ENCODE results near the gene ATP8B3.
A peak's percentile ranks its signal among the peaks of the same experiment; 100 is the strongest.

The ATP8B3 gene

DNA sequence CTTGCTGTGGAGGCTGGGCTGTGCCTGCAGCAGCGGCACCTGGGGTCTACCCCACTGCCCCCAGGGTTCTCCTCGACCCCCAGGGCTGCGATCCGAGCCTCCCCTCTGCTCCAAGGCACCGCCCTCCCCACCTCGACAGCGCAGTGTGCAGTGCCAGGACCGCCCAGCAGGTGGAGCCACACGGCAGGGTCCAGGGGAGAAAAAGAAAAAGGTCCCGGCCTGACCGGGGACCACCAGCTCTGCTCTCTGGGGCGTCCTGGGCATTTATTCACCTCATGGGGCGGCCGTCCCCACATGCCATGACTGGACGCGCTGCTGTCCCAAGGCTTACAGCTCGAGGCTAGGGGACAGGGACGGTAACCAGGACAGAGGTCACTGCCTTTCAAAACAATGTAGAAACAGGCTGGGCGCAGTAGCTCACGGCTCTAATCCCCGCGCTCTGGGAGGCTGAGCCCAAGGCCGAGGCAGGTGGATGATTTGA, 25.6 kb upstream of the ATP8B3 start:
- CTCF ChIA-PET, result interaction anchor here (0.5 to 5.3 kb wide), 26 partner anchors 9 to 314 kb away, joined by 3 to 53 read pairs (median 4); partner anchors contain the start of gene REXO1
- H3K4me1 ChIP-seq (ENCODE audit: control insufficient read depth, insufficient read depth, low read length), result no peaks in the 10 kb centered on the region
- no peak overlapping the region for H3K27ac ChIP-seq (ENCODE audit: extremely low read depth, low read depth, low read length)
- no peaks in the 10 kb centered on the region for H3K9me3 ChIP-seq (ENCODE audit: control insufficient read depth, insufficient read depth, low read depth, low read length)
- POLR2A ChIA-PET, result interaction anchor here (0.7 to 1.9 kb wide), 5 partner anchors 9 to 444 kb away, joined by 3 to 5 read pairs (median 5); no protein-coding TSS in a partner anchor
- TF ChIP-seq ZNF600 (tag by site-specific recombination; IDR thresholded peaks at IDR 0.05), result no peak
- no peak for TF ChIP-seq REPIN1 (tag by site-specific recombination; IDR thresholded peaks at IDR 0.05; ENCODE audit: low read depth)
- TF ChIP-seq ZNF223 (tag by site-specific recombination; IDR thresholded peaks at IDR 0.05), result 0 out of 2 replicates have a peak, but pooled peaks have one; percentile 29
- TF ChIP-seq ZIC2 (tag by site-specific recombination; IDR thresholded peaks at IDR 0.05), result peak; percentile 60
- TF ChIP-seq, protein P1, sequence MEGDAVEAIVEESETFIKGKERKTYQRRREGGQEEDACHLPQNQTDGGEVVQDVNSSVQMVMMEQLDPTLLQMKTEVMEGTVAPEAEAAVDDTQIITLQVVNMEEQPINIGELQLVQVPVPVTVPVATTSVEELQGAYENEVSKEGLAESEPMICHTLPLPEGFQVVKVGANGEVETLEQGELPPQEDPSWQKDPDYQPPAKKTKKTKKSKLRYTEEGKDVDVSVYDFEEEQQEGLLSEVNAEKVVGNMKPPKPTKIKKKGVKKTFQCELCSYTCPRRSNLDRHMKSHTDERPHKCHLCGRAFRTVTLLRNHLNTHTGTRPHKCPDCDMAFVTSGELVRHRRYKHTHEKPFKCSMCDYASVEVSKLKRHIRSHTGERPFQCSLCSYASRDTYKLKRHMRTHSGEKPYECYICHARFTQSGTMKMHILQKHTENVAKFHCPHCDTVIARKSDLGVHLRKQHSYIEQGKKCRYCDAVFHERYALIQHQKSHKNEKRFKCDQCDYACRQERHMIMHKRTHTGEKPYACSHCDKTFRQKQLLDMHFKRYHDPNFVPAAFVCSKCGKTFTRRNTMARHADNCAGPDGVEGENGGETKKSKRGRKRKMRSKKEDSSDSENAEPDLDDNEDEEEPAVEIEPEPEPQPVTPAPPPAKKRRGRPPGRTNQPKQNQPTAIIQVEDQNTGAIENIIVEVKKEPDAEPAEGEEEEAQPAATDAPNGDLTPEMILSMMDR (tag by site-specific recombination; IDR thresholded peaks at IDR 0.05), result peak; percentile 80
- peak; percentile 92 for TF ChIP-seq ZSCAN16 (tag by site-specific recombination; IDR thresholded peaks at IDR 0.05)
- TF ChIP-seq, protein P2, sequence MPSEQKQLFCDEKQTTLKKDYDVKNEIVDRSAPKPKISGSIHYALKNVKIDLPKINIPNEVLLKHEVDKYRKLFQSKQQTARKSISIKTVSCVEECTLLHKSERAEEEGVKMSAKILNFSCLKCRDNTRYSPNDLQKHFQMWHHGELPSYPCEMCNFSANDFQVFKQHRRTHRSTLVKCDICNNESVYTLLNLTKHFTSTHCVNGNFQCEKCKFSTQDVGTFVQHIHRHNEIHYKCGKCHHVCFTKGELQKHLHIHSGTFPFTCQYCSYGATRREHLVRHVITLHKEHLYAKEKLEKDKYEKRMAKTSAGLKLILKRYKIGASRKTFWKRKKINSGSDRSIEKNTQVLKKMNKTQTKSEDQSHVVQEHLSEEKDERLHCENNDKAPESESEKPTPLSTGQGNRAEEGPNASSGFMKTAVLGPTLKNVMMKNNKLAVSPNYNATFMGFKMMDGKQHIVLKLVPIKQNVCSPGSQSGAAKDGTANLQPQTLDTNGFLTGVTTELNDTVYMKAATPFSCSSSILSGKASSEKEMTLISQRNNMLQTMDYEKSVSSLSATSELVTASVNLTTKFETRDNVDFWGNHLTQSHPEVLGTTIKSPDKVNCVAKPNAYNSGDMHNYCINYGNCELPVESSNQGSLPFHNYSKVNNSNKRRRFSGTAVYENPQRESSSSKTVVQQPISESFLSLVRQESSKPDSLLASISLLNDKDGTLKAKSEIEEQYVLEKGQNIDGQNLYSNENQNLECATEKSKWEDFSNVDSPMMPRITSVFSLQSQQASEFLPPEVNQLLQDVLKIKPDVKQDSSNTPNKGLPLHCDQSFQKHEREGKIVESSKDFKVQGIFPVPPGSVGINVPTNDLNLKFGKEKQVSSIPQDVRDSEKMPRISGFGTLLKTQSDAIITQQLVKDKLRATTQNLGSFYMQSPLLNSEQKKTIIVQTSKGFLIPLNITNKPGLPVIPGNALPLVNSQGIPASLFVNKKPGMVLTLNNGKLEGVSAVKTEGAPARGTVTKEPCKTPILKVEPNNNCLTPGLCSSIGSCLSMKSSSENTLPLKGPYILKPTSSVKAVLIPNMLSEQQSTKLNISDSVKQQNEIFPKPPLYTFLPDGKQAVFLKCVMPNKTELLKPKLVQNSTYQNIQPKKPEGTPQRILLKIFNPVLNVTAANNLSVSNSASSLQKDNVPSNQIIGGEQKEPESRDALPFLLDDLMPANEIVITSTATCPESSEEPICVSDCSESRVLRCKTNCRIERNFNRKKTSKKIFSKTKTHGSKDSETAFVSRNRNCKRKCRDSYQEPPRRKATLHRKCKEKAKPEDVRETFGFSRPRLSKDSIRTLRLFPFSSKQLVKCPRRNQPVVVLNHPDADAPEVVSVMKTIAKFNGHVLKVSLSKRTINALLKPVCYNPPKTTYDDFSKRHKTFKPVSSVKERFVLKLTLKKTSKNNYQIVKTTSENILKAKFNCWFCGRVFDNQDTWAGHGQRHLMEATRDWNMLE (tag by site-specific recombination; conservative IDR thresholded peaks at IDR 0.05; ENCODE audit: low read depth), result no peak
- TF ChIP-seq, protein P3, sequence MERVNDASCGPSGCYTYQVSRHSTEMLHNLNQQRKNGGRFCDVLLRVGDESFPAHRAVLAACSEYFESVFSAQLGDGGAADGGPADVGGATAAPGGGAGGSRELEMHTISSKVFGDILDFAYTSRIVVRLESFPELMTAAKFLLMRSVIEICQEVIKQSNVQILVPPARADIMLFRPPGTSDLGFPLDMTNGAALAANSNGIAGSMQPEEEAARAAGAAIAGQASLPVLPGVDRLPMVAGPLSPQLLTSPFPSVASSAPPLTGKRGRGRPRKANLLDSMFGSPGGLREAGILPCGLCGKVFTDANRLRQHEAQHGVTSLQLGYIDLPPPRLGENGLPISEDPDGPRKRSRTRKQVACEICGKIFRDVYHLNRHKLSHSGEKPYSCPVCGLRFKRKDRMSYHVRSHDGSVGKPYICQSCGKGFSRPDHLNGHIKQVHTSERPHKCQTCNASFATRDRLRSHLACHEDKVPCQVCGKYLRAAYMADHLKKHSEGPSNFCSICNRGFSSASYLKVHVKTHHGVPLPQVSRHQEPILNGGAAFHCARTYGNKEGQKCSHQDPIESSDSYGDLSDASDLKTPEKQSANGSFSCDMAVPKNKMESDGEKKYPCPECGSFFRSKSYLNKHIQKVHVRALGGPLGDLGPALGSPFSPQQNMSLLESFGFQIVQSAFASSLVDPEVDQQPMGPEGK (tag by site-specific recombination; IDR thresholded peaks at IDR 0.05), result 0 out of 2 replicates have a peak, but pooled peaks have one; percentile 34
- TF ChIP-seq ZNF324 (tag by site-specific recombination; IDR thresholded peaks at IDR 0.05), result no peak
- TF ChIP-seq, protein P4, sequence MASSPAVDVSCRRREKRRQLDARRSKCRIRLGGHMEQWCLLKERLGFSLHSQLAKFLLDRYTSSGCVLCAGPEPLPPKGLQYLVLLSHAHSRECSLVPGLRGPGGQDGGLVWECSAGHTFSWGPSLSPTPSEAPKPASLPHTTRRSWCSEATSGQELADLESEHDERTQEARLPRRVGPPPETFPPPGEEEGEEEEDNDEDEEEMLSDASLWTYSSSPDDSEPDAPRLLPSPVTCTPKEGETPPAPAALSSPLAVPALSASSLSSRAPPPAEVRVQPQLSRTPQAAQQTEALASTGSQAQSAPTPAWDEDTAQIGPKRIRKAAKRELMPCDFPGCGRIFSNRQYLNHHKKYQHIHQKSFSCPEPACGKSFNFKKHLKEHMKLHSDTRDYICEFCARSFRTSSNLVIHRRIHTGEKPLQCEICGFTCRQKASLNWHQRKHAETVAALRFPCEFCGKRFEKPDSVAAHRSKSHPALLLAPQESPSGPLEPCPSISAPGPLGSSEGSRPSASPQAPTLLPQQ (tag by site-specific recombination; IDR thresholded peaks at IDR 0.05), result 0 out of 2 replicates have a peak, but pooled peaks have one; percentile 30
- no peak for TF ChIP-seq ZNF23 (tag by site-specific recombination; IDR thresholded peaks at IDR 0.05; ENCODE audit: borderline replicate concordance)
- TF ChIP-seq ZBTB20 (tag by site-specific recombination; IDR thresholded peaks at IDR 0.05), result no peak
- TF ChIP-seq KLF9 (tag by site-specific recombination; IDR thresholded peaks at IDR 0.05; ENCODE audit: low read depth), result 0 out of 2 replicates have a peak, but pooled peaks have one; percentile 11
- peak; percentile 78 for TF ChIP-seq GLIS1 (tag by site-specific recombination; IDR thresholded peaks at IDR 0.05)
- TF ChIP-seq, protein P5, sequence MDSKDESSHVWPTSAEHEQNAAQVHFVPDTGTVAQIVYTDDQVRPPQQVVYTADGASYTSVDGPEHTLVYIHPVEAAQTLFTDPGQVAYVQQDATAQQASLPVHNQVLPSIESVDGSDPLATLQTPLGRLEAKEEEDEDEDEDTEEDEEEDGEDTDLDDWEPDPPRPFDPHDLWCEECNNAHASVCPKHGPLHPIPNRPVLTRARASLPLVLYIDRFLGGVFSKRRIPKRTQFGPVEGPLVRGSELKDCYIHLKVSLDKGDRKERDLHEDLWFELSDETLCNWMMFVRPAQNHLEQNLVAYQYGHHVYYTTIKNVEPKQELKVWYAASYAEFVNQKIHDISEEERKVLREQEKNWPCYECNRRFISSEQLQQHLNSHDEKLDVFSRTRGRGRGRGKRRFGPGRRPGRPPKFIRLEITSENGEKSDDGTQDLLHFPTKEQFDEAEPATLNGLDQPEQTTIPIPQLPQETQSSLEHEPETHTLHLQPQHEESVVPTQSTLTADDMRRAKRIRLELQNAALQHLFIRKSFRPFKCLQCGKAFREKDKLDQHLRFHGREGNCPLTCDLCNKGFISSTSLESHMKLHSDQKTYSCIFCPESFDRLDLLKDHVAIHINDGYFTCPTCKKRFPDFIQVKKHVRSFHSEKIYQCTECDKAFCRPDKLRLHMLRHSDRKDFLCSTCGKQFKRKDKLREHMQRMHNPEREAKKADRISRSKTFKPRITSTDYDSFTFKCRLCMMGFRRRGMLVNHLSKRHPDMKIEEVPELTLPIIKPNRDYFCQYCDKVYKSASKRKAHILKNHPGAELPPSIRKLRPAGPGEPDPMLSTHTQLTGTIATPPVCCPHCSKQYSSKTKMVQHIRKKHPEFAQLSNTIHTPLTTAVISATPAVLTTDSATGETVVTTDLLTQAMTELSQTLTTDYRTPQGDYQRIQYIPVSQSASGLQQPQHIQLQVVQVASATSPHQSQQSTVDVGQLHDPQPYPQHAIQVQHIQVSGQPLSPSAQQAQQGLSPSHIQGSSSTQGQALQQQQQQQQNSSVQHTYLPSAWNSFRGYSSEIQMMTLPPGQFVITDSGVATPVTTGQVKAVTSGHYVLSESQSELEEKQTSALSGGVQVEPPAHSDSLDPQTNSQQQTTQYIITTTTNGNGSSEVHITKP (tag by site-specific recombination; IDR thresholded peaks at IDR 0.05), result no peak
- TF ChIP-seq BCL11A (tag by site-specific recombination; IDR thresholded peaks at IDR 0.05; ENCODE audit: low read depth), result no peak
- TF ChIP-seq SCRT1 (tag by site-specific recombination; IDR thresholded peaks at IDR 0.05; ENCODE audit: borderline replicate concordance), result no peak
- peak; percentile 29; the same call in 1 of the 2 replicates for TF ChIP-seq ZNF654 (tag by site-specific recombination; IDR thresholded peaks at IDR 0.05; ENCODE audit: low read depth)
- TF ChIP-seq HOXC10 (CRISPR knock-in tag; IDR thresholded peaks at IDR 0.05), result no peak
- no peak for TF ChIP-seq ZNF114 (tag by site-specific recombination; IDR thresholded peaks at IDR 0.05)
- TF ChIP-seq ZNF791 (tag by site-specific recombination; IDR thresholded peaks at IDR 0.05), result no peak
- TF ChIP-seq HOXD13 (CRISPR knock-in tag; IDR thresholded peaks at IDR 0.05; ENCODE audit: borderline replicate concordance), result no peak
- TF ChIP-seq GLIS2 (tag by site-specific recombination; IDR thresholded peaks at IDR 0.05), result 0 out of 2 replicates have a peak, but pooled peaks have one; percentile 35
- no peak overlapping the region for H3K4me3 ChIP-seq (ENCODE audit: low read depth, low read length)
- peaks cover 0 to 12% of the 10 kb centered on the region in 2 experiments; a peak in 2 of 3 replicates for H3K36me3 ChIP-seq (ENCODE audit: control insufficient read depth in 2 of 2, insufficient read depth in 1 of 2, low read length in 2 of 2)

All from HEK293 (cell line).